ENCODE measurements around the gene DHRS3.
A peak's percentile ranks its signal among the peaks of the same experiment; 100 is the strongest.

Gene DHRS3

GRCh38 chr1:12596007-12596821 lies 21.8 kb downstream of the DHRS3 start:
- DNase-seq: no peak

GRCh38 chr1:12595757-12596006 lies 22.3 kb downstream of the DHRS3 start:
- DNase-seq: no peak

GRCh38 chr1:12594966-12595756 lies 22.8 kb downstream of the DHRS3 start:
- DNase-seq: peak; percentile 66

- DNase-seq: no peak
Measured at GRCh38 chr1:12594490-12594889, 23.5 kb downstream of the DHRS3 start.

- DNase-seq: no peak
Measured at GRCh38 chr1:12593621-12594066, 24.4 kb downstream of the DHRS3 start.

- DNase-seq: no peak
Measured at GRCh38 chr1:12592496-12592895, 25.5 kb downstream of the DHRS3 start.

- no peak for DNase-seq
Measured at GRCh38 chr1:12591267-12591938, 26.6 kb downstream of the DHRS3 start.

- no peak for DNase-seq
Measured at GRCh38 chr1:12588695-12589094, 29.3 kb downstream of the DHRS3 start.

- DNase-seq: no peak
Measured at GRCh38 chr1:12587981-12588640, 29.9 kb downstream of the DHRS3 start.

- DNase-seq: no peak
Measured at GRCh38 chr1:12585951-12586942, 31.8 kb downstream of the DHRS3 start.

GRCh38 chr1:12585536-12585935 lies 32.5 kb downstream of the DHRS3 start:
- no peak for DNase-seq

- DNase-seq: no peak
Measured at GRCh38 chr1:12584900-12585525, 33.0 kb downstream of the DHRS3 start.

GRCh38 chr1:12583484-12583883 lies 34.5 kb downstream of the DHRS3 start:
- DNase-seq: no peak

- no peak for DNase-seq
Measured at GRCh38 chr1:12582649-12583048, 35.4 kb downstream of the DHRS3 start.

- no peak for DNase-seq
Measured at GRCh38 chr1:12581179-12581578, 36.8 kb downstream of the DHRS3 start.

- DNase-seq: no peak
Measured at GRCh38 chr1:12580054-12580887, 37.7 kb downstream of the DHRS3 start.

GRCh38 chr1:12578860-12579422 lies 39.1 kb downstream of the DHRS3 start:
- no peak for DNase-seq

- no peak for DNase-seq
Measured at GRCh38 chr1:12577020-12577419, 41.0 kb downstream of the DHRS3 start.

- no peak for DNase-seq
Measured at GRCh38 chr1:12574757-12575139, 43.3 kb downstream of the DHRS3 start.

Data from activated effector memory CD4-positive, alpha-beta T cell treated with anti-CD3 and anti-CD28 coated beads, Interleukin-2, amount 50 U/mL, for 16 hours (primary cell).